ENCODE data around the gene MFAP5.

Gene MFAP5

GRCh38 chr12:8664228-8664913 is 1.7 kb upstream of the MFAP5 start:
- TF ChIP-seq CTCF (IDR thresholded peaks at IDR 0.05; ENCODE audit: insufficient read depth, low read depth, low read length, missing control alignments) = no peak
- no peak for DNase-seq (ENCODE audit: low read depth)
- H3K4me3 ChIP-seq (ENCODE audit: low read depth, low read length) = no peak overlapping the region

GRCh38 chr12:8661751-8662150 is 875 bp downstream of the MFAP5 start:
- no peak for TF ChIP-seq CTCF (IDR thresholded peaks at IDR 0.05; ENCODE audit: insufficient read depth, low read depth, low read length, missing control alignments)
- H3K4me3 ChIP-seq (ENCODE audit: low read depth, low read length) = no peak overlapping the region
- no peak for DNase-seq (ENCODE audit: low read depth)

- no peak overlapping the region for H3K4me3 ChIP-seq (ENCODE audit: low read depth, low read length)
- no peak for TF ChIP-seq CTCF (IDR thresholded peaks at IDR 0.05; ENCODE audit: insufficient read depth, low read depth, low read length, missing control alignments)
- no peak for DNase-seq (ENCODE audit: low read depth)
Measured at GRCh38 chr12:8661016-8661415, 1.6 kb downstream of the MFAP5 start.

GRCh38 chr12:8658346-8658745 is 4.3 kb downstream of the MFAP5 start:
- H3K4me3 ChIP-seq (ENCODE audit: low read depth, low read length) = no peak overlapping the region
- DNase-seq (ENCODE audit: low read depth) = no peak
- TF ChIP-seq CTCF (IDR thresholded peaks at IDR 0.05; ENCODE audit: insufficient read depth, low read depth, low read length, missing control alignments) = no peak

GRCh38 chr12:8655421-8655820 is 7.2 kb downstream of the MFAP5 start:
- no peak for TF ChIP-seq CTCF (IDR thresholded peaks at IDR 0.05; ENCODE audit: insufficient read depth, low read depth, low read length, missing control alignments)
- DNase-seq (ENCODE audit: low read depth) = no peak

GRCh38 chr12:8648576-8649205 is 13.9 kb downstream of the MFAP5 start:
- no peak for TF ChIP-seq CTCF (IDR thresholded peaks at IDR 0.05; ENCODE audit: insufficient read depth, low read depth, low read length, missing control alignments)

More at GRCh38 chr12:8655421-8655820, 7.2 kb downstream of the MFAP5 start:
- H3K4me3 ChIP-seq (ENCODE audit: low read depth, low read length) = no peak overlapping the region

More at GRCh38 chr12:8648576-8649205, 13.9 kb downstream of the MFAP5 start:
- H3K4me3 ChIP-seq (ENCODE audit: low read depth, low read length) = no peak overlapping the region
- peak; percentile 97 for DNase-seq (ENCODE audit: low read depth)
